Skin epidermis (tissue), 12 donors: ENCODE results near the gene NNAT.

Experiments used
- H3K27ac ChIP-seq, 21 experiments: fragments of 200-600 bp; sonication (generic) in 11 of 21; one replicate each; pipeline ENCODE4 v1.5.0; 2020; ENCODE audit warnings: mild to moderate bottlenecking in 3 of 21, inconsistent platforms in 2 of 21, moderate library complexity in 2 of 21
- H3K4me3 ChIP-seq, 7 experiments: fragments of 200-600 bp; sonication (generic) in 2 of 7; one replicate each; pipeline ENCODE4 v1.5.0; 2020; ENCODE audit warnings: inconsistent platforms in 2 of 7, mild to moderate bottlenecking in 2 of 7, moderate library complexity in 1 of 7

NNAT gene

DNA sequence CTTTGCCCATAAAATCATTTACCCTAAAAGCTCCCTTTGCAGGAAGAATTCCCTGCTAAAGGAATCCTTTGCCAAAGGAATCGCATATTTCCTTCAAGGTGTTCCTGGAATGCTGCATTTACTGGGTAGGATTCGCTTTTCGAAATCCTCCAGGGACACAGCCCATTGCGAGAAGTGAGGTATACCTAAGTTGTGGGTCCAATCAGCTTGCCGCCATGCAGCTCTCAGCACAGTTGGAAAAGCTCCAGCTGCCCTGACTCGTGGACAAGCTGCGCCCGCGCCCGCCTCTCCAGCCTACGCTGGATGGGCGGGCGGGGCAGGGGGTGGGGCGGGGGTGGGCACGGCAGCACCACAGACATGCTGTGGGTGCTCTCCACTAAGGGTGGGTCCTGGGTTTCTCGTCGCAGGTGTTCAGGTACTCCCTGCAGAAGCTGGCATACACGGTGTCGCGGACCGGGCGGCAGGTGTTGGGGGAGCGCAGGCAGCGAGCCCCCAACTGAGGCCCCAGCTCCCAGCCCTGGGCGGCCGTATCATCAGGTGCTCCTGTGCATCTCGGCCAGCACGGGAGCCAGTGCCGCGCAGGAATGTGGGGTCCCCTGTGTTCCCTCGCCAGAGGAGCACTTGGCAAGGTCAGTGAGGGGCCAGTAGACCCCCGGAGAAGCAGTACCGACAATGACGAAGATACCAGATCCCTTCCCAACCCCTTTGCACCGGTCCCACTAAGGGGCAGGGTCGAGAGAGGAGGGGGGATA is 1.4 kb downstream of the NNAT start:
- H3K27ac ChIP-seq, result peak overlapping the region in 2 of 21 experiments; percentile 3 to 37

DNA sequence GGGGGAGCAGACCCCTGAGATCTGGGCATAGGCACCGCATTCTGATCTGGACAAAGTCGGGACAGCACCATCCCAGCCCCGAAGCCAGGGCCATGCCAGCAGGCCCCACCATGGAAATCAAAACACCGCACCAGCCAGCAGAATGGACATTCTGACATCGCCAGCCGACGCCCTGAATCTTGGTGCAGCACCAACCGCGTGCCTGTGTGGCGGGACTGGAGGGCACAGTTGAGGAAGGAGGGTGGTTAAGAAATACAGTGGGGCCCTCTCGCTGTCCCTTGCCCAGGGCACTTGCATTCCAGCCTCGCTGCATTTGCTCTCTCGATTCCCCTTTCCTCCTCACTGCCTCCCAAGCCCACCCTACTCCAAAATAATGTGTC is 2.0 kb downstream of the NNAT start:
- H3K4me3 ChIP-seq, result no peak overlapping the region

More for the DNA sequence above, 1.4 kb downstream of the NNAT start:
- H3K4me3 ChIP-seq, result no peak overlapping the region

DNA sequence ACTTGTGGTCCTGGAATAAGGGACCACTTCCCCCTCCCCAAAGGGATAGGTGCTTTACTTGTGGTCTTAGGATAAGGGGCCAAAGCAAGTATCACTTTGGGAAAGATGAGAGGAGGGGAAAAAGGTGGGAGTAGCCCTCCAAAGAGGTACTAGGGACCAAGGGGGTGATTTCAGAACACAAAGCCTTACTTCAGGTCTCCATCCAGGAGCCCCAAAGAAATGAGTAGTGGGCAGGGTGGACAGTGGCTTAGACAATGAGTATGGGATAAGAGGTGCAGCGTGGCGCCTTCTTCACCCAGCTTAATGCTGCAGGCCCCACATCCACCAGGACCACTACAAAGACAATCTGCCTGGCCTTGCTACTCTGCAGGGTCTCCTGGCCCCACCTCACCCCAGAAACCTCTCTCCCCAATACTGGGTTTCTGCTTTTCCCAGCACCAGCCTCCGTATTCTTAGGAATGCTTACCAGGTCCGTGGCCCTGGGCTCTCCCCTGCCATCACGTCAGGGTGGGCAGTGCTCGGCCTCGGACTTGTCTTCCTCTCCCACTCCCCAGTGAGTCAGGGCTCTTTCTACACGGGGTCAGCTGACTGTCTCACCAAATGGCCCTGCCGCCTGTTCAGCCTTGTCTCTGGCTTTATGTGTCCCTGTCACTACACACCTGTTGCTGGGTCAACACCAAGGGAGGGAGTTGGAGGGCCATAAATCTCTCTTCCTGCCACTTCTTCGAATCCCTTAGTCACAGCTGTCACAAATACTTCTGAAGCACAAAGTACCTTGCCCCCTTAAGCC is 3.1 kb downstream of the NNAT start:
- H3K4me3 ChIP-seq, result no peak overlapping the region

More for the DNA sequence above, 2.0 kb downstream of the NNAT start:
- peak overlapping the region in 1 of 21 experiments; percentile 37 for H3K27ac ChIP-seq

DNA sequence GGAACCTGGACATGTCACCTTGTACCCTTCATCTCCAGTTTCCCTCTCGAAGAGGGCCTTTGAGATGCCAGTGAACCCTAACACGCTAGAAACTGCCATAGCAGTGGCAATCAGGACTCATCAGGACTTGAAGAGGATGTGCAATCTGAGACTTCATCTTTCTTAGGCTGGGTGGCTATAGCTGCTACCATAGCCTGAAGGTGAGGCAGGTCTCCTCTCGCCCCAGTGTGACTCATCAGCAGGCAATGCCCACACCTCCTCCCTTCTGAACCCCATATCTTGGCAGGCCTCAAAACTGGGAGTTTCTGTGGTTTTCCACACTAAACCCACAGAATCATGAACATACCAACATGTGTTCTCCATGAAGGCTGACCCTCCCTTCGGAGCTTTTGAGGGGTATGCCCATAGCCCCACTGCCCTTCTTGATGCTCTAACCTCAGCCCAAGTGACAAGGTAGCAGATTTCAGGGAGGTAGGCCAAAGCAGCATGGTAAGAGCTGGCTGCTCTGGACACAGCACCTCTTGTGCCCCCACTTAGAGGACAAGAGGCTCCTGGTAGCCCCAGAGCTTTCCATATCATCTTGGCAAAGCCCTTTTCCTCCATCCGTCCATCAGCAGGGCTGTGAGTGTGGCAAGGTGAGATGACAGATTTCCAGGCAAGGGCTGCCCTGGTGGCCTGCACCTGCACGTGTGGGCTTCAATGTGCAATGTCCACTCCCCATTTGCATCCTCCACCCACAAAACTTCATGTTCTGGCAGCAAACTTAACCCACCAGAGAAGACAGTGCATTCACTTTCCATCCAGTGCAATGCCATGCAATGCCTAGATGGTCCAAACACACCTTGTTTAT is 4.0 kb downstream of the NNAT start:
- peak overlapping the region in 2 of 7 experiments; percentile 3 to 97 for H3K4me3 ChIP-seq
- H3K27ac ChIP-seq, result peak overlapping the region in 8 of 21 experiments; percentile 32 to 100 (median 58)

More for the DNA sequence above, 3.1 kb downstream of the NNAT start:
- peak overlapping the region in 9 of 21 experiments; percentile 28 to 67 (median 33) for H3K27ac ChIP-seq

DNA sequence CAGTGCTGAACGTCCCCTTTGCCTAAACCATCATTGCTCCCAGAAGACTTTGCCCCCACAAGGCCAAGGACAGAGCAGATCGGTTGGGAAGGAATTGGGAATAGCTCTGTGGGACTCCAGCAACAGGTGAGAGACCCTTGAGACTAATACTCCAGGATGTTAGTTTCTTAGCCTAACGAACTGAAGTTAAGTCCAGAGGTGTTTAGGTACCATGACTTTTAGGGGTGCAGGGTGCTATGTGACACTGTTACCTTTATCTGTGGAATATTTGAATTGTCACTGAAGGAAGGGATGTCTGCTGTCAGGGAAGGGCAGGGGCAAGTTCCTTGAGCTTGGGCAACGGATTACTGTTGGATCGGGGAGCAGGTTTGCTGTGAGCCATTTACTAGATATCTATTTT is 4.8 kb downstream of the NNAT start:
- Histone ChIP-seq H3K27ac (peak overlapping the region in 10 of 21 experiments; percentile 4 to 100 (median 68)), H3K4me3 (peak overlapping the region in 3 of 7 experiments; percentile 94 to 99 (median 97))

DNA sequence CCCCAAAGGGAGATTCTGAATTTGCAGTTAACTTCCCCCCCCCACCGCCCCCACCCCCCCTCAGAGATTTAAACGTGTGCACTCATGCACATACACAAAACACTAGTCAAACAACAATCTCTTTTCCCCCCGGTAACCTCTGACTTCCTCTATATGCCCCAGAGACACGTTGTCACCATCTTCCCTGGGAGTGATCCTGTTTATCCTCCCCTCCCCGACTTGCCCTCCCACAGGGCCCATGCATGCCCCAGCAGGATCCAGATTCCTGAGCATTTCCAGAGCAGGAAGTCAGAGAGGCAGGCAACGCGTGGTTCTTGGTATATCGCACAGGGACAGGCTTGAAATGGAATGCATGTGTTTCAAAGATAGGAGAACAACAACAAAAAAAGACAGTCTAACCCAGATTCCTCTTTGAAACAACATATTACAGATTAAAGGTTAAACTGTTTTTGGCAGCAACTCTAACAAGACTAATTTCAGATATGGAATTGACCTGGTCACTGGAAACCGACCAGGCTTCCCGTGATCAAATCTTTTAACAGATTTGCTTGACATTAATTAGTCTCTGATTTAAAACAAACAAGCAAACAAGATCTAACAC is 5.3 kb downstream of the NNAT start:
- Histone ChIP-seq H3K4me3 (peak overlapping the region; percentile 63 to 99 (median 92)), H3K27ac (peak overlapping the region in 20 of 21 experiments; percentile 77 to 100 (median 99))

DNA sequence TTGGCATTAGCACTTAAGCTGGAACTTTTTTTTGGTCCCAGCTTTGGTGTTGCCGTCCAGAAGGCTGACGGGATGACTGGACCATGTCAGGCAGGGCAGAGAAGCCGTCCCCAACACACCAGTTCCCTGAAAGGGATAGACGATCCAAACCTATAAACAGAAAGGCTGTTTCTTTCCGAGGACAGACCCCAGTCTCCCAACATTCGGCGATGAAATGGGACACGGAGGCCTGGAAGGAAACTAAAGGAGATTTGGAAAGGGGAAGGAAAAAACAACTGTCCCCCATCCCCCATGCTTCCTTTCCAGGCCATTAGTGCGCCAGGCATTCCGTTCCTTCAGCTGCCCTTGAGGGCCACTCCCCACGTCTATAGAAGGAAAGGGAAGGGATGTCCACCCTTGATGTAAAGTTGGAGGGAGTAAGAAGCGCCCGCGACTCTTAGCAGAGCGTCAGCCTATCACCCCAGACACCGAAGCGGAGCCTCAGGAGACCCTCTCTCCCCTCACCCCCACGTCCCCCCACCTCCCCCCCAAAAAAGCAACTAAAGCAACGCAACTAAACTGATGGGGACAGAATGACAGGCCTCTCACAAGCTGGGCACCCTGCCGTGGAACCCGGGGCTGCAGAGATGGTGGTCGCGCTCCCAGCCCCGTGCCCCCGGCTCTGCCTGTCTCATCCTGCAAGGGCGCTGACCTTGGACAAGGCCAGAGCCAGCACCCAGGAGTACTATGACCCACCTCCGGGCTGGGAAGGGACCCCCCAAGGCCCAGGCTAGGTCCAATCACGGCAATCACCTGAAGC is 6.0 kb downstream of the NNAT start:
- H3K4me3 ChIP-seq, result peak overlapping the region; percentile 63 to 99 (median 92)

DNA sequence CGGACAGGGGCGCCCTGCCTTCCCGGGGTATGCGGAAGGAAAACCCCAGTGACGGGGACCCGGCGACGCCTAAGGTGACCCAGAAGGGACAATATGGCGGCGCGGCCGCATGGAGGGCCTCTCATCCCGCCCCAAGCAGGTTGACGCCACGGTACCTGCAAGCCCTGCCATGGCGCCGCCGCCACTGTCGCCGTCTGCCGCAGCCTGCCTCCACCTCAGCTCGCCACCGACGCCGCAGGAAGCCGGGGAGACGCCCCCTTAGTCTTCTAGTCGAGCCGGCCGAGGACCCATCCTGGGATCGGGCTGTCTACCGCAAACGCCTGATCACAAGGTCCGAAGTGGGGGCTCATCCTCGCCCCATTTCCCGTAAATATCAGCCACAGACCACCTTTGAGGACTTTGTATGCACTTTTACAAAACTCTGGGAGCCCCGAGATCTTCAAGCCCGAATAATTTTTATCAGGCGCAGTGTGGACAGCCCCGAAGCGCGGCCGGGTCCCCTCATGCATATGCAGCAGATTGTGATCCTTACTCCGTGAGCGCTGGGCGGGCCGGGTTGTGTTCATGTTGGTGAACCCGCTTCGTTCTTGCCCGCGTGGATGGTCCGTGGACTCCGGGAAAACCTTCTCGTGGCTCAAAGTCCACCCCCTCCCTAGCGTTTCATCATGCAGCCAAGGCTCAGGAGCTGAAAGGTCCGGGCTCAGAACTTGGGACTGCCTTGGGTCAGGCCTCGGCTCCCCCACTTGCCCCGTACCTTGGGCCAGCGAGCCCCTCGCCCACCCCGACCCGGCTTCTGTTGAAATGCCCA is 6.8 kb downstream of the NNAT start, which contains the start of gene BLCAP:
BLCAP (minus strand) TSS at position 239 of the 808 bp plus-strand sequence. CDS start 8,702 bp downstream, outside the sequence.
- H3K27ac ChIP-seq, result peak within 1 kb of the TSS; percentile 77 to 100 (median 99)

More for the DNA sequence above, 6.0 kb downstream of the NNAT start:
- peak overlapping the region; percentile 77 to 100 (median 99) for H3K27ac ChIP-seq

DNA sequence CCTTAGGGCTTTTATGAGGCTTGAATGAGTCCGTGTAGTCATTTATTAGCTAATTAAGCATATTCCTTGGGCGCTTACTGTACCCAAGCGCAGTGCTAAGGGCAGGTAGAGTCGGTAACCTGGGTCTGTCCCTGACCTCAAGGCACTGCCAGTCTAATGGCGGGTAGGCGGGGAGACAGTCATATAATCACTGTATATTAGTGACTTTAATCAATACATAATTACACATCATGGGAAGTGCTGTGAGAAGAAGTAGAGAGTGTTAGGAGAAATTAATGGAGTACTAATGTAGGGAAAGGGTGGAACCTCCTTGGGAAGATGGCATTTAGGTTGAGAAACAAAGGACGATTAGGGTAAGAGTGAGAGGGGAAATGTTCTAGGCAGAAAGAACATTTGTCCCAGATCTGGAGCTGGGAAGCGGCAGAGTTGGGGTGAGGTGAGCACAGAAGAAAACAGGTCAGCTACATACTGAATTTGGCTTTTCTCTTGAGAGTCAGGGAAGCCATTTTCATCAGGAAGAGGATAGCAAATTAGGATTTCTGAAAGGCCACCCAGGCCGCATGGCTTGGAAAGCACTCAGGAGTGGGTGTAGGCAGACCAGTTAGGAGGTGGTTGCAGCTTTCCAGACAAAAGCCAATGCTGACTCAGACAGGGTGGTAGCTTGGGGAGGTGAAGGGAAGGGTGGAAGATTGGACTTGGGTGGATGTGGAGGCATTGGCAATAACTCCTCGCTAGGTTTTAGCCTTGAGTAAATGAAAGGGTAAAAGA is 7.6 kb downstream of the NNAT start:
- Histone ChIP-seq H3K27ac (peak overlapping the region; percentile 77 to 100 (median 99)), H3K4me3 (peak overlapping the region; percentile 63 to 99 (median 92))

More for the DNA sequence above, 6.8 kb downstream of the NNAT start, which contains the start of gene BLCAP:
- peak within 1 kb of the TSS; percentile 63 to 99 (median 92) for H3K4me3 ChIP-seq

DNA sequence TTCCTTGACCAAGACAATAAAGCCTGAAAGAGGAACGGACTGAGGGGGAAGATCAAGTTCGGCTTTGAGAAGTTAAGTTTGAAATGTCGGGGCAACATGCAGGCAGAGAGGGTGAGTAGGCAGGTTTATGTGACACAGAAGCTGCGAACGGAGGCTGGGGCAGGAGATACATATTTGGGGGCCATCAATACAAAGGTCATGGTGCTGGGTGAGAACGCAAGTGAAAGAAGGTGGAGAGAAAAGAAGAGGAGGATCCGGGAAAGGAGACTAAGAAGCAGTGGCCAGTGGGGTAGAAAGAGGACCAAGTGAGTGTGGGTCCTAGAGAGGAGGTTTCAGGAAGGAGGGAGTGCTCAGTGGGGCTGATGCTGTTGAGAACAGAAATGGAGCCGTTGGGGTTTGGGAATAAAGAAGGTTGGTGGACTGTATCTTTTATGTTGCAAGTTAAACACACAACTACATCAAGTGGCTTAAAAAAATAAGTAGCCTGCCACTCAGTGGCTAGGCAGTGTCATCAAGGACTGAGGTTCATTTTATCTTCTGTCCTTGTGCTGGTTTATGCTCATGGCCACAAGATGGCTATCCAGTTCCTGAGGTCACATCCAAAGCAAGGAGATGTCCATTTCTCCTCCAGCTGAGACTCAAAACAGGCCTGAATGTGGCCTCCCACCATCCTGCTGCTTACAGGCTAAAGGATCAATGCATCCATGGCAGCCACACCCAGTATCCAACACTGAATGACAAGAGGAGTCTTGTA is 8.3 kb downstream of the NNAT start:
- peak overlapping the region in 2 of 21 experiments; percentile 93 to 100 for H3K27ac ChIP-seq

DNA sequence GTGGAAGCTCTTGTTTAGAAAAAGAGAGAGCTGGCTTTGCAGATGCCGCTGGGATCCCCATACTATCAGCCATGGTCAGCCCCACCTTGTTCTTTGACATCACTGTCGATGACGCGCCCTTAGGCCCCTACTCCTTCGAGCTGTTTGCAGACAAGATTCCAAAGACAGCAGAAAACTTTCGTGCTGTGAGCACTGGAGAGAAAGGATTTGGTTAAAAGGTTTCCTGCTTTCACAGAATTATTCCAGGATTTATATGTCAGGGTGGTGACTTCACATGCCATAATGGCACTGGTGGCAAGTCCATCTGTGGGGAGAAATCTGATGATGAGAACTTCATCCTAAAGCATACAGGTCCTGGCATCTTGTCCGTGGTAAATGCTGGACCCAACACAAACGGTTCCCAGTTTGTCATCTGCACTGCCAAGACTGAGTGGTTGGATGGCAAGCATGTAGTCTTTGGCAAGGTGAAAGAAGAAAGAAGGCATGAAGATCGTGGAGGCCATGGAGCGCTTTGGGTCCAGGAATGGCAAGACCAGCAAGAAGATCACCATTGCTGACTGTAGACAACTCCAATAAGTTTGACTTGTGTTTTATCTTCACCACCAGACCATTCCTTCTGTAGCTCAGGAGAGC is 9.0 kb downstream of the NNAT start:
- Histone ChIP-seq H3K4me3 (no peak overlapping the region), H3K27ac (no peak overlapping the region)

More for the DNA sequence above, 8.3 kb downstream of the NNAT start:
- no peak overlapping the region for H3K4me3 ChIP-seq

DNA sequence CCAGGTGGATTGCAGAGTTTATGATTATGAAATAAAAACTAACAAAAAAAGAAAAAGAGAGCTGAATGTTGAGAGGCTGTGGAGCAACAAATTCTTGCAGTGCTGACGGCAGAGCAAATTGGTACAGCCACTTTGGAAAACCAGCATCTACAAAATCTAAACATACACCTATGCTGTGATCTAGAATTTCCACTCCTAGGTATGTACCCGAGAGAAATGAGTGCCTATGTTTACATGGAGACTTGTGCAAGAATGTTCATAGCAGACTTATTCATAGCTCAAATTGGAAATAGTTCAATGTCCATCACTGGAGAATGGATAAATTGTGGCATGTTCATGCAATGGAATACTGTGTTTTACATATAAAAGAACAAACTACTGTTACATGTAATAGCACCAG is 9.6 kb downstream of the NNAT start:
- no peak overlapping the region for H3K4me3 ChIP-seq
- no peak overlapping the region for H3K27ac ChIP-seq

DNA sequence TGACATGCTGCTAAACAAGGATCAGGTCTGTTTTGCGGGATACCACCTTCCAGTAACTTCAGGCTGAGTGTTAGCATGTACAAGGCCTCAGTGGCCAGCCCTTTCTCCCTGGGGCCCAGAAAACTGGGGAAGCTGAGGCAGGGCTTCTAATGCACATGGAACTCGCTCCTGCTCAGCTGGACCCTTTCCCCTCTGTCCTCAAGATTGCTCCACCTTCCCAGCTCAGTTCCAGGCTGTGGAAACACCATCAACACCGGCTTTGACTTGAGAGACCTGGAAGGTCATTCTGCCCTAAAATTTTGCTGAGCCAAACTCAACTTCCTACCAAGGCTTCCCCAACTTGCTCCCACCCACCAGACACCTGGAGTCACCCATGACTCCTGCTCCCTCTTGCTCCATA is 10.8 kb downstream of the NNAT start:
- H3K27ac ChIP-seq, result no peak overlapping the region
- no peak overlapping the region for H3K4me3 ChIP-seq

DNA sequence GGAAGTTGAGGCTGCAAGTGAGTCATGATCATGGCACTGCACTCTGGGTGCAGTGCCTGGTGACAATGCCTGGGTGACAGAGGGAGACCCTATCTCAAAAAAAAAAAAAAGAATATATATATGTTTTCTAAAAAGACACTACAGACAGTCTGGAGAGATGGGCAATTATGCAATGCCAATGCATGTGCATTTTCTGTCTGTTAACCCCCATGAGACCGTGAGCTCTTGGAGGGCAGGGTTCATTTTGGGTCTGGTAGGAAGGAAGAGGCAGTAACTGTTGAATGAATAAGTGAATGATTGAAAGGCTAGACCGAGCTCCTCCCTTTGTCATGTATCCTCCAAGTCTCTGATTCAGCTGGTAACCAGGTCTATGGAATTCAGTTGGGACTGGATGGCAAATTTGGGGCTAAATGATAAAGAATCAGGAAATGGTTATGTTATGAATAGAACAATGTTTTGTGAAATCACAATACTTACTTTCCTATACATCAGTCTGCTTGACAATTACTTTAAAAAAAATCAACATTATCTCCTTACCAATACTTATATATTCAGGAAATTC is 12.2 kb downstream of the NNAT start:
- Histone ChIP-seq H3K27ac (no peak overlapping the region), H3K4me3 (no peak overlapping the region)
